OCI-LY1 (cell line): ENCODE data around the gene CPT2.

ENCODE experiments used
- H2AFZ ChIP-seq: fragments of 200-600 bp; sonication (generic), shearing (Covaris generic); 2 replicates; pipeline ENCODE4 v1.6.0; 2014; ENCODE audit warnings: antibody characterized with exemption, mild to moderate bottlenecking, low read length
- H3F3A ChIP-seq: fragments of 200-600 bp; sonication (generic), shearing (Covaris generic); 2 replicates; pipeline ENCODE4 v1.6.0; 2014; ENCODE audit warnings: mild to moderate bottlenecking, antibody characterized with exemption, low read length, moderate library complexity; ENCODE audit not compliant: insufficient read depth
- H3K27ac ChIP-seq: fragments of 200-600 bp; sonication (generic); 2 replicates; pipeline ENCODE4 v1.5.1; 2014; ENCODE audit warnings: low read length, mixed run types, mild to moderate bottlenecking, low read depth; ENCODE audit not compliant: poor library complexity, severe bottlenecking
- H3K27me3 ChIP-seq: fragments of 200-600 bp; sonication (generic); 2 replicates; pipeline ENCODE4 v1.6.0; 2014; ENCODE audit warnings: antibody characterized with exemption, mild to moderate bottlenecking, low read length, moderate library complexity; ENCODE audit not compliant: insufficient read depth
- H3K36me3 ChIP-seq: fragments of 200-600 bp; sonication (generic); 2 replicates; pipeline ENCODE4 v1.6.1; 2014; ENCODE audit warnings: mild to moderate bottlenecking, antibody characterized with exemption, low read length, moderate library complexity, mixed read lengths; ENCODE audit not compliant: insufficient read depth
- H3K4me1 ChIP-seq: fragments of 200-600 bp; sonication (generic); 2 replicates; pipeline ENCODE4 v1.5.1; 2014; ENCODE audit warnings: mild to moderate bottlenecking, low read length, moderate library complexity; ENCODE audit not compliant: insufficient read depth, severe bottlenecking
- H3K4me2 ChIP-seq: fragments of 200-600 bp; sonication (generic), shearing (Covaris generic); 2 replicates; pipeline ENCODE4 v1.6.1; 2014; ENCODE audit warnings: low read length
- H3K4me3 ChIP-seq: fragments of 200-600 bp; sonication (generic); 2 replicates; pipeline ENCODE4 v1.5.1; 2014; ENCODE audit warnings: low read length, low read depth, mild to moderate bottlenecking, mixed read lengths; ENCODE audit not compliant: poor library complexity, severe bottlenecking
- H3K79me2 ChIP-seq: fragments of 200-600 bp; shearing (Covaris generic); 2 replicates; pipeline ENCODE4 v1.6.1; 2016; ENCODE audit warnings: mixed run types, low read length, mixed read lengths; ENCODE audit not compliant: insufficient read depth
- H3K9ac ChIP-seq: fragments of 200-600 bp; sonication (generic), shearing (Covaris generic); 2 replicates; pipeline ENCODE4 v1.6.1; 2014; ENCODE audit warnings: mild to moderate bottlenecking, low read length, mixed read lengths
- H3K9me2 ChIP-seq: fragments of 200-600 bp; sonication (generic), shearing (Covaris generic); 2 replicates; pipeline ENCODE4 v1.6.1; 2014; ENCODE audit warnings: low read depth, mild to moderate bottlenecking, low read length, mixed read lengths
- H3K9me3 ChIP-seq: fragments of 200-600 bp; shearing (Covaris generic); 2 replicates; pipeline ENCODE4 v1.6.1; 2014; ENCODE audit warnings: low read length, mixed read lengths
- H4K20me1 ChIP-seq: fragments of 200-600 bp; sonication (generic), shearing (Covaris generic); 2 replicates; pipeline ENCODE4 v1.6.0; 2016; ENCODE audit warnings: mild to moderate bottlenecking, low read length; ENCODE audit not compliant: insufficient read depth
- EZH2 ChIP-seq: fragments of 200-600 bp; sonication (generic), shearing (Covaris generic); IDR thresholded peaks from 2 replicates; pipeline ENCODE4 v1.8.0; 2017; ENCODE audit warnings: borderline replicate concordance, mixed run types, mild to moderate bottlenecking, antibody characterized with exemption, low read length, moderate library complexity, mixed read lengths
- TF ChIP-seq, protein P1 (sequence below): fragments of 200-600 bp; sonication (generic), shearing (Covaris generic); IDR thresholded peaks from 2 replicates; pipeline ENCODE4 v1.5.1; 2017; ENCODE audit warnings: mild to moderate bottlenecking, antibody characterized with exemption, low read length, moderate library complexity, mixed read lengths

The CPT2 gene

DNA sequence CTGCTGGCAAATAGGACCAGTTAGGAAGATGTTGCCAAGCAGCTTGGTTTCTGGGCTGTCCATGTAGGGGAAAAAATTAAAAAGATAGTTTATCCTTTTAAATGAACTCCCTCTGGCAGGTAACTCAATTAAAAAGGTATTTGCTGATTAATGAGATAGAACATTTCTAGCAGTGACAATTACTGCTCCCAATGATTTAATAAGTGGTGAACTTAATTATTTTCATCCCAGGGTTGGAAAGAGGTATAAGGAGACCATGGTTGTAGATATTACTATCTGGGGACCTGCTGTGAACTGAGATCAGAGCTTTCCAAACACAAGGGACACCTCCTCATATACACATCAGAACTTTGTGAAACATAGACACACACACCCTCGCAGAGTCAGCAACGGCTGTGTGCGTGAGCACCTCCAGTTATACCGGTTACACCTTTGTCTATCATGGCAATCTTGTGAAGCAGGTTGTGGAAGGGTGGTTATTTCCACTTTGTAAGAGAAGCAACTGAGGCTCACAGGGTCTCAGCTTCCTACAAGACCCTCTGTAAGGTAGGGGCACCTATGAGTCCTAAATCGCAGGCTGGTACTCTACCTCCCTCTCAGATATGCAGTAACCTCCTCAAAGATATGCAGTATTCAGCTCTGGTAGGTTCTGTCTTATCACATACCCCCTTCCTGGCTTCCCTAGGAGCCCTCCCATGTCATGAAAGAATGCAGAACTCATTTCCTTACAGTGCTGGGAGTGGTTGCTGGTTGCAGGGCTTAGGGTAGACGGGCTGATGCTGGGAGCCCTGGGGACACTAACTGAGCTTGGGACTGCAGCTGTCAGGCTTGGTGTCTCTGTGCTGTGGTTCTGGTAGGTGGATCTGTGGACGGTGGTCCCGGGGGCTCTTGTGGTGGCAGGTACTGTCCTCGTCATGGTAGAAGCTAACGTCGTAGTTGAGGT is 60.2 kb downstream of the CPT2 start:
- H3K79me2 ChIP-seq, result no peaks in the 10 kb centered on the region
- H3F3A ChIP-seq, result no peaks in the 10 kb centered on the region
- no peaks in the 10 kb centered on the region for H3K27me3 ChIP-seq
- no peak overlapping the region for H3K27ac ChIP-seq
- no peaks in the 10 kb centered on the region for H3K4me1 ChIP-seq
- H3K36me3 ChIP-seq, result peaks cover 94% of the 10 kb centered on the region
- H3K4me2 ChIP-seq, result no peak overlapping the region
- no peaks in the 10 kb centered on the region for H3K9me2 ChIP-seq
- no peaks in the 10 kb centered on the region for H3K9me3 ChIP-seq
- no peak overlapping the region for H3K9ac ChIP-seq
- no peak overlapping the region for H3K4me3 ChIP-seq
- H4K20me1 ChIP-seq, result no peaks in the 10 kb centered on the region
- H2AFZ ChIP-seq, result no peak overlapping the region
- TF ChIP-seq, protein P1, sequence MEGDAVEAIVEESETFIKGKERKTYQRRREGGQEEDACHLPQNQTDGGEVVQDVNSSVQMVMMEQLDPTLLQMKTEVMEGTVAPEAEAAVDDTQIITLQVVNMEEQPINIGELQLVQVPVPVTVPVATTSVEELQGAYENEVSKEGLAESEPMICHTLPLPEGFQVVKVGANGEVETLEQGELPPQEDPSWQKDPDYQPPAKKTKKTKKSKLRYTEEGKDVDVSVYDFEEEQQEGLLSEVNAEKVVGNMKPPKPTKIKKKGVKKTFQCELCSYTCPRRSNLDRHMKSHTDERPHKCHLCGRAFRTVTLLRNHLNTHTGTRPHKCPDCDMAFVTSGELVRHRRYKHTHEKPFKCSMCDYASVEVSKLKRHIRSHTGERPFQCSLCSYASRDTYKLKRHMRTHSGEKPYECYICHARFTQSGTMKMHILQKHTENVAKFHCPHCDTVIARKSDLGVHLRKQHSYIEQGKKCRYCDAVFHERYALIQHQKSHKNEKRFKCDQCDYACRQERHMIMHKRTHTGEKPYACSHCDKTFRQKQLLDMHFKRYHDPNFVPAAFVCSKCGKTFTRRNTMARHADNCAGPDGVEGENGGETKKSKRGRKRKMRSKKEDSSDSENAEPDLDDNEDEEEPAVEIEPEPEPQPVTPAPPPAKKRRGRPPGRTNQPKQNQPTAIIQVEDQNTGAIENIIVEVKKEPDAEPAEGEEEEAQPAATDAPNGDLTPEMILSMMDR, result no peak
- no peak for TF ChIP-seq EZH2

DNA sequence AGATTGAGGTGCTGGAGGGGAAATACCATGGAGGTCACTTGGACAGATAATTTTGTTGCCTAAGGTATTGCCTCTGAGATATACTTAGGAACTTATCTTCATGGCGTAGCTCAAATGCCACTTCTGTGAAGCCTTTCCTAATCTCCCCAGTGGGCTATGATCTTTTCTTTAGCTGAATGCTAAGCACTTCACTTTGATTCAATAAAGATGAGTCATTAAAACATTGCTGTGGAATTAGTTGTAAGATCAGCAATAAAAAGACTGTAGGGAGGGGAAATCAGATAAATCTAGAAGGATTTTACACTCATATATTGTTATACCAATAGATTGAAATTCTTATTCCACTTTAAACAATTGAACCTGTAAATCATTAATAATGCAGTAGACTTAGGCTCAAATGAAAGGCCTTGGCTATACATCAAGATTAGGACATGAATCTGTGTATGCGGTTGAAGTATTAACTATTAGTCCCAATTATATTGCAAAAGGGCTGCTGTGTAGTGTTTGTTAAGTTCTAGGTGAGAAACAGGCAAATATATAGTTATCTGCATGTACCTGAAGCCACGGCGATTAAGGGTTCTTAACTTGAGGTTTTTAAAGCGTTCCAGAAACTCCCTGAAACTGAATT is 60.9 kb downstream of the CPT2 start:
- Histone ChIP-seq H3K27ac (no peak overlapping the region), H3K9me3 (no peaks in the 10 kb centered on the region), H3K4me2 (no peak overlapping the region), H3K4me1 (no peaks in the 10 kb centered on the region), H3K4me3 (no peak overlapping the region), H3K79me2 (no peaks in the 10 kb centered on the region), H3K36me3 (peaks cover 95% of the 10 kb centered on the region), H3K9ac (no peak overlapping the region), H3F3A (no peaks in the 10 kb centered on the region), H4K20me1 (no peaks in the 10 kb centered on the region), H3K27me3 (no peaks in the 10 kb centered on the region), H3K9me2 (no peaks in the 10 kb centered on the region), H2AFZ (no peak overlapping the region)
- TF ChIP-seq, protein P1, result no peak
- no peak for TF ChIP-seq EZH2

DNA sequence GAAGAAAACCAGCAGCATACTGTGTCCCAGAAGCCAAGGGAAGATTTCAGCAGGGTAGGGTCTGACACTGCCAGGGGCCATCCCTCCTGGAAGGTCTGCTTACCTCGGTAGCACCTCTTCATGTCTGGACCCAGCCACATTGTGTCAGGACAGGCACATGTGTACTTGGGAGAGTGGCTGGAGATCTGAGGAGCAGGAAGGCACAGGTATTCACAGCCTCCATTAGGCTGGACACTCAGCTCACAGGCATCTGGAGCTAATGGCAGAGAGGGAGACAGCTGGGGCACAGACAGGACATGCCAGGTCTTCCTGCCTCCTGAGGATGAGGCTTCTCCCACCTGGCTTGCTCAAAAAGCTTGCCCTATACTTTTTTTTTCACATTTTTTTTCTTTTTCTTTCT is 61.6 kb downstream of the CPT2 start:
- H3K4me3 ChIP-seq, result no peak overlapping the region
- H3K27ac ChIP-seq, result no peak overlapping the region
- H3K9me2 ChIP-seq, result no peaks in the 10 kb centered on the region
- TF ChIP-seq, protein P1, result no peak
- no peak for TF ChIP-seq EZH2
- H3F3A ChIP-seq, result no peaks in the 10 kb centered on the region
- no peaks in the 10 kb centered on the region for H3K4me1 ChIP-seq
- no peak overlapping the region for H2AFZ ChIP-seq
- peaks cover 99% of the 10 kb centered on the region for H3K36me3 ChIP-seq
- no peak overlapping the region for H3K4me2 ChIP-seq
- H3K27me3 ChIP-seq, result no peaks in the 10 kb centered on the region
- H3K9ac ChIP-seq, result no peak overlapping the region
- H4K20me1 ChIP-seq, result no peaks in the 10 kb centered on the region
- H3K9me3 ChIP-seq, result no peaks in the 10 kb centered on the region
- H3K79me2 ChIP-seq, result no peaks in the 10 kb centered on the region
